GM21447 (cell line): ENCODE results near the gene IRAG1.
"Not testable (repeated sequence)": the region's sequence is repeated elsewhere in the genome, so short reads cannot be mapped to it uniquely, and the experiment has no call there.

Source experiments
- ATAC-seq: cut with Tn5 transposase; IDR thresholded peaks from one replicate; pipeline ENCODE4 v1.9.1; 2021; ENCODE audit not compliant: unreplicated experiment

The IRAG1 gene

GRCh38 chr11:10709299-10710086 lies 15.9 kb upstream of the IRAG1 start:
- ATAC-seq = no peak

GRCh38 chr11:10708131-10708530 lies 14.6 kb upstream of the IRAG1 start:
- ATAC-seq = no peak

GRCh38 chr11:10701982-10702381 lies 8.4 kb upstream of the IRAG1 start:
- ATAC-seq = no peak

GRCh38 chr11:10699072-10699471 lies 5.5 kb upstream of the IRAG1 start:
- no peak for ATAC-seq

- ATAC-seq = no peak
Measured at GRCh38 chr11:10697323-10697620, 3.7 kb upstream of the IRAG1 start.

GRCh38 chr11:10696468-10697322 lies 3.1 kb upstream of the IRAG1 start:
- no peak for ATAC-seq

GRCh38 chr11:10695833-10696232 lies 2.3 kb upstream of the IRAG1 start:
- no peak for ATAC-seq

- no peak for ATAC-seq
Measured at GRCh38 chr11:10694486-10695239, 1.1 kb upstream of the IRAG1 start.

GRCh38 chr11:10692531-10693115 lies 932 bp downstream of the IRAG1 start:
- no peak for ATAC-seq

GRCh38 chr11:10688401-10688800 lies 5.2 kb downstream of the IRAG1 start:
- no peak for ATAC-seq

- no peak for ATAC-seq
Measured at GRCh38 chr11:10686311-10686710, 7.2 kb downstream of the IRAG1 start.

- ATAC-seq = no peak
Measured at GRCh38 chr11:10683429-10683828, 10.1 kb downstream of the IRAG1 start.

GRCh38 chr11:10680956-10681487 lies 12.5 kb downstream of the IRAG1 start:
- no peak for ATAC-seq

GRCh38 chr11:10680279-10680678 lies 13.3 kb downstream of the IRAG1 start:
- not testable (repeated sequence) for ATAC-seq

- no peak for ATAC-seq
Measured at GRCh38 chr11:10679644-10680043, 13.9 kb downstream of the IRAG1 start.

- ATAC-seq = no peak
Measured at GRCh38 chr11:10678101-10678500, 15.5 kb downstream of the IRAG1 start.

- ATAC-seq = no peak
Measured at GRCh38 chr11:10676919-10677318, 16.6 kb downstream of the IRAG1 start.

GRCh38 chr11:10674911-10675440 lies 18.6 kb downstream of the IRAG1 start:
- no peak for ATAC-seq

- no peak for ATAC-seq
Measured at GRCh38 chr11:10674440-10674855, 19.1 kb downstream of the IRAG1 start.

- ATAC-seq = no peak
Measured at GRCh38 chr11:10673501-10674062, 20.0 kb downstream of the IRAG1 start.
